ENCODE data around the gene PRLHR. TPM values are rescaled to one million over a fixed set of nuclear protein-coding genes. Genes with fewer than 3 reads are reported as not detected.

PRLHR gene
- total and polyA plus RNA-seq, 2 of the 4 experiments (the other 2 are of a cell fraction), result not detected

DNA sequence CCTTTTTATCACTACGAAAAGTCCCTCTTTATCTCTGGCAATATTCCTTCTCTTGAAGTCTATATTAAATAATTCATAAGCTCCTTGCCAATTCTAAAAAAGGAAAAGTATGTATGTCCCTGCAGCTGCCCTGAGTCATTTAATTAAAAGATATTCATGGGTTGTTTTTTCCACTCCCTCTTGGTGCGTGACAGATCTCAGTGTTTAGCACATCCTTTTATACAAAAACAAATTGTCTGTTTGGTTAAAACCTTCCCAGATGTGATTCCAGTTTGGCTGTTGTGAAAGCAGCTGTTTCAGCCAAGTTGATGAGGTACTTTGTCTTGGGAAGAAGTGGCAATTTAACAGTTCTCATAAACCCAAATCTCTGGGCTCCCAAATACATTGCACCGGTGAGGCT is 33.8 kb upstream of the PRLHR start:
- Histone ChIP-seq H2BK120ac (ENCODE audit: low read depth, low read length) (no peak overlapping the region), H2BK15ac (ENCODE audit: low read depth, low read length) (no peak overlapping the region), H3K36me3 (ENCODE audit: control insufficient read depth, insufficient read depth, low read length) (no peaks in the 10 kb centered on the region), H2AK5ac (ENCODE audit: low read depth, low read length) (no peak overlapping the region), H4K5ac (ENCODE audit: low read depth, low read length) (no peak overlapping the region), H3K23ac (ENCODE audit: low read depth, low read length) (no peak overlapping the region), H2AK9ac (replicated peaks; ENCODE audit: low read depth, low read length, poor library complexity) (no peak overlapping the region), H3K4me1 (ENCODE audit: control insufficient read depth, insufficient read depth, low read length) (no peaks in the 10 kb centered on the region), H3K27me3 (ENCODE audit: control insufficient read depth, insufficient read depth, low read length) (0 out of 2 replicates have a peak, but pooled peaks cover 1% of the 10 kb centered on the region), H2AFZ (replicated peaks; ENCODE audit: low read length, poor library complexity) (no peak overlapping the region), H2BK5ac (ENCODE audit: low read depth, low read length, poor library complexity, severe bottlenecking) (no peak overlapping the region), H3K9me3 (ENCODE audit: control insufficient read depth, insufficient read depth, low read length) (no peaks in the 10 kb centered on the region), H3K79me1 (ENCODE audit: low read depth in 1 of 2, low read length in 2 of 2) (no peaks in the 10 kb centered on the region), H3K56ac (ENCODE audit: extremely low read depth, insufficient read depth, low read length) (no peak overlapping the region), H4K8ac (ENCODE audit: low read depth in 2 of 2, low read length in 2 of 2) (no peak overlapping the region), H3K27ac (ENCODE audit: insufficient read depth, low read length) (no peak overlapping the region), H3K4ac (ENCODE audit: low read depth, low read length) (no peak overlapping the region), H4K91ac (ENCODE audit: insufficient read depth, low read depth, low read length) (no peak overlapping the region), H3K14ac (replicated peaks; ENCODE audit: low read depth, low read length) (no peak overlapping the region), H3K4me2 (ENCODE audit: low read depth, low read length) (no peak overlapping the region), H3K4me3 (ENCODE audit: insufficient read depth, low read depth, low read length) (no peak overlapping the region), H2BK20ac (ENCODE audit: low read depth, low read length) (no peak overlapping the region), H3K9me1 (ENCODE audit: insufficient read depth, low read length) (no peaks in the 10 kb centered on the region), H3K9ac (ENCODE audit: low read depth, low read length) (no peak overlapping the region), H4K20me1 (ENCODE audit: insufficient read depth, low read length) (no peaks in the 10 kb centered on the region), H3K18ac (ENCODE audit: low read depth, low read length) (no peak overlapping the region)
- ChIA-PET POLR2A (ENCODE audit: unreplicated experiment) (no interaction called here), CTCF (no interaction called here)
- WGBS, 2 experiments (ENCODE audit: extremely low coverage in 2 of 2, insufficient read length in 1 of 2), result no CpG with 5 or more reads among the region's 3 CpGs
- no peak for TF ChIP-seq POLR2A (IDR thresholded peaks at IDR 0.05; ENCODE audit: low read depth, low read length)
- TF ChIP-seq RFX5 (IDR thresholded peaks at IDR 0.05; ENCODE audit: low read depth, low read length), result no peak
- TF ChIP-seq, protein P1, sequence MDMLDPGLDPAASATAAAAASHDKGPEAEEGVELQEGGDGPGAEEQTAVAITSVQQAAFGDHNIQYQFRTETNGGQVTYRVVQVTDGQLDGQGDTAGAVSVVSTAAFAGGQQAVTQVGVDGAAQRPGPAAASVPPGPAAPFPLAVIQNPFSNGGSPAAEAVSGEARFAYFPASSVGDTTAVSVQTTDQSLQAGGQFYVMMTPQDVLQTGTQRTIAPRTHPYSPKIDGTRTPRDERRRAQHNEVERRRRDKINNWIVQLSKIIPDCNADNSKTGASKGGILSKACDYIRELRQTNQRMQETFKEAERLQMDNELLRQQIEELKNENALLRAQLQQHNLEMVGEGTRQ (IDR thresholded peaks at IDR 0.05; ENCODE audit: low read depth, low read length), result no peak
- TF ChIP-seq CEBPB (IDR thresholded peaks at IDR 0.05; ENCODE audit: low read depth, low read length), result no peak
- TF ChIP-seq, protein P2, sequence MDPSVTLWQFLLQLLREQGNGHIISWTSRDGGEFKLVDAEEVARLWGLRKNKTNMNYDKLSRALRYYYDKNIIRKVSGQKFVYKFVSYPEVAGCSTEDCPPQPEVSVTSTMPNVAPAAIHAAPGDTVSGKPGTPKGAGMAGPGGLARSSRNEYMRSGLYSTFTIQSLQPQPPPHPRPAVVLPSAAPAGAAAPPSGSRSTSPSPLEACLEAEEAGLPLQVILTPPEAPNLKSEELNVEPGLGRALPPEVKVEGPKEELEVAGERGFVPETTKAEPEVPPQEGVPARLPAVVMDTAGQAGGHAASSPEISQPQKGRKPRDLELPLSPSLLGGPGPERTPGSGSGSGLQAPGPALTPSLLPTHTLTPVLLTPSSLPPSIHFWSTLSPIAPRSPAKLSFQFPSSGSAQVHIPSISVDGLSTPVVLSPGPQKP (IDR thresholded peaks at IDR 0.05; ENCODE audit: borderline replicate concordance, low read depth, low read length), result no peak
- no peak for TF ChIP-seq SMC3 (IDR thresholded peaks at IDR 0.05; ENCODE audit: low read depth, low read length)
- TF ChIP-seq RCOR1 (IDR thresholded peaks at IDR 0.05; ENCODE audit: insufficient replicate concordance, low read length), result no peak
- TF ChIP-seq MAFK (IDR thresholded peaks at IDR 0.05; ENCODE audit: low read depth, low read length), result no peak
- no peak for TF ChIP-seq FOS (IDR thresholded peaks at IDR 0.05; ENCODE audit: low read depth, low read length)
- no peak for TF ChIP-seq MAZ (IDR thresholded peaks at IDR 0.05; ENCODE audit: borderline replicate concordance, low read depth, low read length)
- no peak for TF ChIP-seq NFE2L2 (IDR thresholded peaks at IDR 0.05; ENCODE audit: low read depth, low read length)
- no TSS peak for BruUV-seq (replicated peaks)
- intact Hi-C loops (cut with micrococcal nuclease) (loop anchor here (2.0 kb wide), 1 partner anchor 32 kb away; no protein-coding TSS in a partner anchor), in situ Hi-C loops (cut with MboI; ENCODE audit: low sequenced_read_pairs) (no loop called here), dilution Hi-C loops (cut with HindIII; ENCODE audit: low sequenced_read_pairs, unreplicated experiment) (no loop called here)
- DNase-seq (no peak), ATAC-seq (ENCODE audit: low read depth) (no peak)
